Loucy (cell line): ENCODE measurements around the gene WSCD1.

Experiments used
- EZH2phosphoT487 ChIP-seq: fragments of 200-600 bp; IDR thresholded peaks from 2 replicates; pipeline ENCODE4 v1.6.1; 2018; ENCODE audit warnings: antibody characterized with exemption, mild to moderate bottlenecking, moderate library complexity, borderline replicate concordance
- TF ChIP-seq, protein P1 (sequence below): fragments of 200-600 bp; sonication (generic); conservative IDR thresholded peaks from 2 replicates; pipeline ENCODE4 v1.5.1; 2014; ENCODE audit warnings: mild to moderate bottlenecking, antibody characterized with exemption, low read length

GRCh38 chr17:6070430-6070912 is 292 bp downstream of the WSCD1 start:
- TF ChIP-seq, protein P1, sequence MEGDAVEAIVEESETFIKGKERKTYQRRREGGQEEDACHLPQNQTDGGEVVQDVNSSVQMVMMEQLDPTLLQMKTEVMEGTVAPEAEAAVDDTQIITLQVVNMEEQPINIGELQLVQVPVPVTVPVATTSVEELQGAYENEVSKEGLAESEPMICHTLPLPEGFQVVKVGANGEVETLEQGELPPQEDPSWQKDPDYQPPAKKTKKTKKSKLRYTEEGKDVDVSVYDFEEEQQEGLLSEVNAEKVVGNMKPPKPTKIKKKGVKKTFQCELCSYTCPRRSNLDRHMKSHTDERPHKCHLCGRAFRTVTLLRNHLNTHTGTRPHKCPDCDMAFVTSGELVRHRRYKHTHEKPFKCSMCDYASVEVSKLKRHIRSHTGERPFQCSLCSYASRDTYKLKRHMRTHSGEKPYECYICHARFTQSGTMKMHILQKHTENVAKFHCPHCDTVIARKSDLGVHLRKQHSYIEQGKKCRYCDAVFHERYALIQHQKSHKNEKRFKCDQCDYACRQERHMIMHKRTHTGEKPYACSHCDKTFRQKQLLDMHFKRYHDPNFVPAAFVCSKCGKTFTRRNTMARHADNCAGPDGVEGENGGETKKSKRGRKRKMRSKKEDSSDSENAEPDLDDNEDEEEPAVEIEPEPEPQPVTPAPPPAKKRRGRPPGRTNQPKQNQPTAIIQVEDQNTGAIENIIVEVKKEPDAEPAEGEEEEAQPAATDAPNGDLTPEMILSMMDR = no peak
- TF ChIP-seq EZH2phosphoT487 = no peak
